B cell (primary cell): ENCODE measurements around the gene ZNF385D.

ENCODE experiments used
- CTCF ChIP-seq: fragments of 200-600 bp; IDR thresholded peaks from one replicate; pipeline ENCODE4 v1.8.0; 2022; ENCODE audit warnings: antibody characterized with exemption, mild to moderate bottlenecking
- EZH2 ChIP-seq: IDR thresholded peaks from 2 replicates; pipeline ENCODE4 v1.6.1; 2012; ENCODE audit warnings: borderline replicate concordance, low read depth, mild to moderate bottlenecking, moderate library complexity, low read length; ENCODE audit not compliant: insufficient read depth, poor library complexity, severe bottlenecking

- TF ChIP-seq CTCF (no peak), EZH2 (no peak)
Observed at GRCh38 chr3:21508246-21508645, 242.8 kb downstream of the ZNF385D start.
